ENCODE results near the gene MIA3.

DNA sequence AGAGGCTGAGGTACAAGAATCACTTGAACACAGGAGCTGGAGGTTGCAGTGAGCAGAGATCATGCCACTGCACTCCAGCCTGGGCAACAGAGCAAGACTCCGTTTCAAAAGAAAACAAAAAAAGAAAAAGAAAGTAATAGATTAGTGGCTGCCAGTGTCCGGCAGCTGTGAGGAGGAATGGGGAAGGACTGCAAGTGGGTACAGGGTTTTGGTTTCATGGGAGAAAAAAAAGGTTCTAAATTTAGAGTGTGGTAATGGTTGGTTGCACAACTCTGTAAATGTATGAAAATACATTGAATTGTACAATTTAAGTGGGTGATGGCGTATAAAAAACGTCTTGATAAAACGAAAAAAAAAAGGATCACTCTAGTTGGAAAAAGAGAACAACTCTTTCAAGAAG lies 34.8 kb upstream of the MIA3 start:
- TF ChIP-seq, protein P1, sequence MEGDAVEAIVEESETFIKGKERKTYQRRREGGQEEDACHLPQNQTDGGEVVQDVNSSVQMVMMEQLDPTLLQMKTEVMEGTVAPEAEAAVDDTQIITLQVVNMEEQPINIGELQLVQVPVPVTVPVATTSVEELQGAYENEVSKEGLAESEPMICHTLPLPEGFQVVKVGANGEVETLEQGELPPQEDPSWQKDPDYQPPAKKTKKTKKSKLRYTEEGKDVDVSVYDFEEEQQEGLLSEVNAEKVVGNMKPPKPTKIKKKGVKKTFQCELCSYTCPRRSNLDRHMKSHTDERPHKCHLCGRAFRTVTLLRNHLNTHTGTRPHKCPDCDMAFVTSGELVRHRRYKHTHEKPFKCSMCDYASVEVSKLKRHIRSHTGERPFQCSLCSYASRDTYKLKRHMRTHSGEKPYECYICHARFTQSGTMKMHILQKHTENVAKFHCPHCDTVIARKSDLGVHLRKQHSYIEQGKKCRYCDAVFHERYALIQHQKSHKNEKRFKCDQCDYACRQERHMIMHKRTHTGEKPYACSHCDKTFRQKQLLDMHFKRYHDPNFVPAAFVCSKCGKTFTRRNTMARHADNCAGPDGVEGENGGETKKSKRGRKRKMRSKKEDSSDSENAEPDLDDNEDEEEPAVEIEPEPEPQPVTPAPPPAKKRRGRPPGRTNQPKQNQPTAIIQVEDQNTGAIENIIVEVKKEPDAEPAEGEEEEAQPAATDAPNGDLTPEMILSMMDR (conservative IDR thresholded peaks at IDR 0.05; ENCODE audit: low read length) = no peak
- TF ChIP-seq EZH2phosphoT487 (IDR thresholded peaks at IDR 0.05; ENCODE audit: borderline replicate concordance) = no peak
